ENCODE measurements around the gene NOSIP.

GRCh38 chr19:49559928-49560327 is 20.4 kb downstream of the NOSIP start:
- TF ChIP-seq POLR2A (IDR thresholded peaks at IDR 0.05): no peak
- no peak for TF ChIP-seq POLR2AphosphoS5 (IDR thresholded peaks at IDR 0.05)
